IMR-90 (cell line): ENCODE measurements around the gene HPN. TPM values are rescaled to one million over a fixed set of nuclear protein-coding genes. Genes with fewer than 3 reads are reported as not detected.

Experiments
- ATAC-seq: fragments of 200-7000 bp; cut with Tn5 transposase; 2 replicates; pipeline ENCODE4 v1.9.1; 2020; ENCODE audit warnings: low read depth, mild to moderate bottlenecking, moderate library complexity
- BruUV-seq: library from RNA; stranded (reverse); fragments of 400-500 nt; replicated peaks from 2 replicates; lab custom pipeline; 2021; lab: Mats Ljungman, UMichigan
- CTCF ChIA-PET: fragments of 300-600 bp; formaldehyde crosslinking; extraction: SDS; loops from one replicate; lab custom pipeline; 2021; ENCODE audit warnings: antibody characterized with exemption; lab: Yijun Ruan, JAX
- POLR2A ChIA-PET: fragments of 300-600 bp; sonication (Branson Sonifier 250); formaldehyde crosslinking; loops from one replicate; lab custom pipeline; 2022; ENCODE audit warnings: antibody characterized with exemption; ENCODE audit not compliant: unreplicated experiment; lab: Charles Lee
- DNase-seq: peaks from one replicate; pipeline ENCODE4 v3.0.0; 2013
- H2AFZ ChIP-seq: replicated peaks from 2 replicates; pipeline ENCODE3; 2013; ENCODE audit warnings: low read length, mild to moderate bottlenecking; ENCODE audit not compliant: poor library complexity
- H2AK5ac ChIP-seq: 2 replicates; pipeline ENCODE4 v1.6.1; 2013; ENCODE audit warnings: low read depth, low read length, inconsistent platforms
- H2AK9ac ChIP-seq: replicated peaks from 2 replicates; pipeline ENCODE3; 2013; ENCODE audit warnings: mild to moderate bottlenecking, low read depth, low read length, moderate library complexity; ENCODE audit not compliant: poor library complexity
- H2BK120ac ChIP-seq: 2 replicates; pipeline ENCODE4 v1.6.1; 2013; ENCODE audit warnings: low read depth, low read length, inconsistent platforms
- H2BK15ac ChIP-seq: 3 replicates; pipeline ENCODE4 v1.6.1; 2013; ENCODE audit warnings: low read depth, low read length, inconsistent platforms
- H2BK20ac ChIP-seq: 2 replicates; pipeline ENCODE4 v1.6.1; 2013; ENCODE audit warnings: low read depth, mild to moderate bottlenecking, inconsistent platforms, low read length, moderate library complexity
- H2BK5ac ChIP-seq: 2 replicates; pipeline ENCODE4 v1.6.1; 2013; ENCODE audit warnings: mild to moderate bottlenecking, low read depth, low read length, inconsistent platforms; ENCODE audit not compliant: poor library complexity, severe bottlenecking
- H3K14ac ChIP-seq: replicated peaks from 2 replicates; pipeline ENCODE4 v1.6.1; 2013; ENCODE audit warnings: low read depth, low read length, inconsistent platforms
- H3K18ac ChIP-seq: 2 replicates; pipeline ENCODE4 v1.6.1; 2013; ENCODE audit warnings: low read depth, low read length, control low read depth
- H3K23ac ChIP-seq: 2 replicates; pipeline ENCODE4 v1.6.1; 2013; ENCODE audit warnings: low read depth, low read length, inconsistent platforms
- H3K27ac ChIP-seq: 2 replicates; pipeline ENCODE4 v1.5.1; 2013; ENCODE audit warnings: mild to moderate bottlenecking, control low read depth, low read length; ENCODE audit not compliant: insufficient read depth
- H3K27me3 ChIP-seq: 2 replicates; pipeline ENCODE4 v1.6.1; 2013; ENCODE audit warnings: low read length; ENCODE audit not compliant: control insufficient read depth, insufficient read depth
- H3K36me3 ChIP-seq: 2 replicates; pipeline ENCODE4 v1.6.1; 2013; ENCODE audit warnings: low read length, mixed read lengths; ENCODE audit not compliant: control insufficient read depth, insufficient read depth
- H3K4ac ChIP-seq: 2 replicates; pipeline ENCODE4 v1.6.1; 2013; ENCODE audit warnings: low read depth, low read length, inconsistent platforms
- H3K4me1 ChIP-seq: 2 replicates; pipeline ENCODE4 v1.6.1; 2013; ENCODE audit warnings: low read length, mixed read lengths; ENCODE audit not compliant: control insufficient read depth, insufficient read depth
- H3K4me2 ChIP-seq: 2 replicates; pipeline ENCODE4 v1.6.1; 2013; ENCODE audit warnings: low read depth, mild to moderate bottlenecking, control low read depth, low read length, moderate library complexity
- H3K4me3 ChIP-seq: 2 replicates; pipeline ENCODE4 v1.5.1; 2013; ENCODE audit warnings: low read depth, mild to moderate bottlenecking, control low read depth, low read length, moderate library complexity; ENCODE audit not compliant: insufficient read depth
- H3K56ac ChIP-seq: 2 replicates; pipeline ENCODE4 v1.6.1; 2013; ENCODE audit warnings: low read length, inconsistent platforms; ENCODE audit not compliant: insufficient read depth; ENCODE audit errors: extremely low read depth
- H3K79me1 ChIP-seq, 2 experiments: 2 replicates each; pipeline ENCODE4 v1.6.1; 2013; ENCODE audit warnings: low read length in 2 of 2, inconsistent platforms in 1 of 2, low read depth in 1 of 2
- H3K9ac ChIP-seq: 2 replicates; pipeline ENCODE4 v1.6.1; 2013; ENCODE audit warnings: low read depth, low read length, control low read depth
- H3K9me1 ChIP-seq: 2 replicates; pipeline ENCODE4 v1.6.1; 2013; ENCODE audit warnings: low read length, inconsistent platforms; ENCODE audit not compliant: insufficient read depth
- H3K9me3 ChIP-seq: 2 replicates; pipeline ENCODE4 v1.6.1; 2013; ENCODE audit warnings: low read length; ENCODE audit not compliant: control insufficient read depth, insufficient read depth
- H4K20me1 ChIP-seq: 2 replicates; pipeline ENCODE4 v1.6.1; 2013; ENCODE audit warnings: low read length, inconsistent platforms; ENCODE audit not compliant: insufficient read depth
- H4K5ac ChIP-seq: 2 replicates; pipeline ENCODE4 v1.6.1; 2013; ENCODE audit warnings: mild to moderate bottlenecking, low read depth, low read length, control low read depth
- H4K8ac ChIP-seq, 2 experiments: 2 replicates each; pipeline ENCODE4 v1.6.1; 2013; ENCODE audit warnings: low read depth in 2 of 2, low read length in 2 of 2, control low read depth in 1 of 2, inconsistent platforms in 1 of 2
- H4K91ac ChIP-seq: 2 replicates; pipeline ENCODE4 v1.6.1; 2013; ENCODE audit warnings: low read depth, low read length, inconsistent platforms; ENCODE audit not compliant: insufficient read depth
- CEBPB ChIP-seq: IDR thresholded peaks from 2 replicates; pipeline ENCODE4 v1.6.1; 2012; ENCODE audit warnings: low read depth, low read length, improper control_type of control experiment
- CTCF ChIP-seq: conservative IDR thresholded peaks from 2 replicates; pipeline ENCODE4 v1.5.1; 2012; ENCODE audit warnings: mild to moderate bottlenecking, low read depth, low read length, improper control_type of control experiment
- WGBS, 2 experiments: methylation state at CpG; one replicate each; pipeline versions ENCODE4 v1.1.5 to v1.1.7; 2013; ENCODE audit warnings: missing lambda C conversion rate in 2 of 2; ENCODE audit not compliant: insufficient read length in 1 of 2; ENCODE audit errors: extremely low coverage in 2 of 2; 5-methylcytosine and 5-hydroxymethylcytosine counted together
- dilution Hi-C: fragments of 300-500 bp; cut with HindIII; formaldehyde crosslinking; loops from one replicate; pipeline ENCODE4 v1.14.3; 2018; ENCODE audit warnings: low sequenced_read_pairs; ENCODE audit not compliant: unreplicated experiment
- in situ Hi-C: fragments of 300-500 bp; cut with MboI; formaldehyde crosslinking; loops from 3 replicates; pipeline ENCODE4 v1.14.3; 2019; ENCODE audit warnings: low sequenced_read_pairs, inconsistent platforms, mixed read lengths
- intact Hi-C: fragments of 100-400 bp; cut with micrococcal nuclease; formaldehyde crosslinking; loops from 2 replicates; pipeline ENCODE4 v1.10.0; 2022
- polyA plus RNA-seq, 3 experiments: library from polyadenylated mRNA; depleted of rRNA; stranded (reverse); fragments of >200 nt; gene quantifications; 2 replicates each; pipeline ENCODE4 v1.2.3, GENCODE V29; 2012; ENCODE audit warnings: low replicate concordance in 1 of 3
- total RNA-seq: library from RNA; depleted of rRNA; stranded (reverse); fragments of >200 nt; gene quantifications from 2 replicates; pipeline ENCODE4 v1.2.3, GENCODE V29; 2012

Gene HPN
- total and polyA plus RNA-seq, 2 of the 4 experiments (the other 2 are of a cell fraction) = not detected

DNA sequence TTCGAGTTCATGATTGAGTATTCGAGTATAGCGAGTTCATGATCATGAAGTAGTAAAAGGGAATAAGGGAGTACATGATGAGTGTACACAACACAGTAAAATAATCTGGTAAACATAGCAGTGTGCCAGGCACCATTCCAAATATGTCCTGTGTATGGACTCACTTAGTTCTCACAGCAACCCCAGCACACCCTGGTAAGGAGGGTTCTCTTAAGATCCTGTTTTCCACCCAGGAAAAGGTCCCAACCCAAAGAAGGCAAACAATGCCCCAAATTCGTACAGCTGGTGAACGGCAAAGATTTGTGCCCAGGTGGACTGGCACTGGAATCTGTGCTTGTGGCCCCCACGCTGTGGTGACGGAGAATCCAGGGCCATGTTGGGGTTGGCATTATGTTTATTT lies 21.4 kb downstream of the HPN start:
- ChIA-PET POLR2A (no interaction called here), CTCF (no interaction called here)

More for the DNA sequence above, 21.4 kb downstream of the HPN start:
- intact Hi-C loops (no loop called here), in situ Hi-C loops (no loop called here), dilution Hi-C loops (no loop called here)
- Histone ChIP-seq H3K18ac (no peak overlapping the region), H3K36me3 (no peaks in the 10 kb centered on the region), H3K9me1 (no peaks in the 10 kb centered on the region), H2AK9ac (no peak overlapping the region), H2AFZ (no peak overlapping the region), H3K4me2 (no peak overlapping the region), H3K4ac (no peak overlapping the region), H3K4me3 (no peak overlapping the region), H4K8ac (no peak overlapping the region), H2BK120ac (no peak overlapping the region), H4K20me1 (no peaks in the 10 kb centered on the region), H2BK20ac (no peak overlapping the region), H3K27me3 (no peaks in the 10 kb centered on the region; the same call in 1 of the 2 replicates), H3K56ac (no peak overlapping the region), H4K91ac (no peak overlapping the region), H3K27ac (no peak overlapping the region), H4K5ac (no peak overlapping the region), H3K4me1 (no peaks in the 10 kb centered on the region), H2BK15ac (no peak overlapping the region), H2BK5ac (no peak overlapping the region), H3K14ac (no peak overlapping the region), H3K23ac (no peak overlapping the region), H3K9ac (no peak overlapping the region), H3K79me1 (no peaks in the 10 kb centered on the region), H2AK5ac (no peak overlapping the region), H3K9me3 (no peaks in the 10 kb centered on the region)
- ATAC-seq = no peak
- WGBS, 2 experiments = 100% methylated on average over 3 of the region's 7 CpGs; no CpG with 5 or more reads in 1 of the 2 experiments
- no TSS peak for BruUV-seq
- no peak for DNase-seq
- no peak for TF ChIP-seq CEBPB
- TF ChIP-seq CTCF = no peak
